ENCODE measurements around the gene DIAPH3. TPM values are rescaled to one million over a fixed set of nuclear protein-coding genes. Genes with fewer than 3 reads are reported as not detected.

The DIAPH3 gene
- total RNA-seq, 2 donors from 2014 or later: 7.1 to 8.0 TPM

DNA sequence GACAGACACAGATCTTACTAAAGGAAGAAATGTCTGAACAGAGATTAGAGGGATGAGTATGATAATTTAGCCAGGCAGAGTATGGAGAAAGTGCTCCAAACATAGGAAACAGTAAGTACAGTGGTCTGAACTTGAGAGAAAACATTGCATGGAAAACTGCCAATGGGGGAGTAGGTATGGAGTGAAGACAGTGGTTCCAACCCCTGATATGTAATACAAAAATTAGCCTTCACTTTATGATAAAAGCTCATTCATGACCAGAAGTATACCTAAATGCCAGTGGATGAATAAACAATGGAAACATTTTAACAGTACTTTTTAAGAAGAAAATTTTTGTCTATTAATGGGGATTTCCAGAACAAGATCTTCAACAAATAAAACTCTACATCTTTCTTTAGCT is 334.0 kb downstream of the DIAPH3 start:
- Histone ChIP-seq H3K36me3 (no peaks in the 10 kb centered on the region), H3K27ac (no peak overlapping the region), H3K4me3 (no peak overlapping the region), H3K4me1 (ENCODE audit: control insufficient read depth in 1 of 2, low read depth in 2 of 2) (no peaks in the 10 kb centered on the region), H3K27me3 (replicated peaks; ENCODE audit: insufficient read depth) (no peaks in the 10 kb centered on the region), H3K9me3 (no peaks in the 10 kb centered on the region)
- ATAC-seq (ENCODE audit: insufficient number of reproducible peaks, low FRiP score, low read depth): no peak
- DNase-seq (ENCODE audit: low spot score): no peak
- TF ChIP-seq, protein P1, sequence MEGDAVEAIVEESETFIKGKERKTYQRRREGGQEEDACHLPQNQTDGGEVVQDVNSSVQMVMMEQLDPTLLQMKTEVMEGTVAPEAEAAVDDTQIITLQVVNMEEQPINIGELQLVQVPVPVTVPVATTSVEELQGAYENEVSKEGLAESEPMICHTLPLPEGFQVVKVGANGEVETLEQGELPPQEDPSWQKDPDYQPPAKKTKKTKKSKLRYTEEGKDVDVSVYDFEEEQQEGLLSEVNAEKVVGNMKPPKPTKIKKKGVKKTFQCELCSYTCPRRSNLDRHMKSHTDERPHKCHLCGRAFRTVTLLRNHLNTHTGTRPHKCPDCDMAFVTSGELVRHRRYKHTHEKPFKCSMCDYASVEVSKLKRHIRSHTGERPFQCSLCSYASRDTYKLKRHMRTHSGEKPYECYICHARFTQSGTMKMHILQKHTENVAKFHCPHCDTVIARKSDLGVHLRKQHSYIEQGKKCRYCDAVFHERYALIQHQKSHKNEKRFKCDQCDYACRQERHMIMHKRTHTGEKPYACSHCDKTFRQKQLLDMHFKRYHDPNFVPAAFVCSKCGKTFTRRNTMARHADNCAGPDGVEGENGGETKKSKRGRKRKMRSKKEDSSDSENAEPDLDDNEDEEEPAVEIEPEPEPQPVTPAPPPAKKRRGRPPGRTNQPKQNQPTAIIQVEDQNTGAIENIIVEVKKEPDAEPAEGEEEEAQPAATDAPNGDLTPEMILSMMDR (IDR thresholded peaks at IDR 0.05): no peak

DNA sequence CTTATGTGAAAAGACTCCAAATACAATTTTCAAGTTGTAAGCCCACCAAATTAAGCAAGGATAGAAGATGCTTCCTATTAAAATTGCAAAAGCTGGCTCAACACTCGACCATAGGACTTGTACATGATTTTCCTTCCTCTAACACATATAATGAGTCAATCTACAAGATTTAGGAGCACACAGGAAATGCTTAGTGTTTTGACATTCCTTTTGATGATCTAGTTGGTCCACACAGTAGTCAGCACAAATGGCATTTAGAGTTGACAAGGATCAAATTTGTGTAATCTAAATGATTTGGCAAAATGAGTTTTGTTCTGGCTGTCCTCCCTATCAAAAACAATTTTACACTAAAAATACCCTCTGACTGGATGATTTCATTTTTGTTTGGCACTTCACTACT is 340.2 kb downstream of the DIAPH3 start:
- DNase-seq (ENCODE audit: low spot score): no peak
- H3K36me3 ChIP-seq: no peaks in the 10 kb centered on the region
- no peak for ATAC-seq (ENCODE audit: insufficient number of reproducible peaks, low FRiP score, low read depth)
- H3K9me3 ChIP-seq: no peaks in the 10 kb centered on the region
- TF ChIP-seq, protein P1 (IDR thresholded peaks at IDR 0.05): no peak
- peaks cover 0 to 12% of the 10 kb centered on the region in 2 donors for H3K4me1 ChIP-seq (ENCODE audit: control insufficient read depth in 1 of 2, low read depth in 2 of 2)
- no peaks in the 10 kb centered on the region for H3K27me3 ChIP-seq (replicated peaks; ENCODE audit: insufficient read depth)
- H3K27ac ChIP-seq: no peak overlapping the region
- no peak overlapping the region for H3K4me3 ChIP-seq

DNA sequence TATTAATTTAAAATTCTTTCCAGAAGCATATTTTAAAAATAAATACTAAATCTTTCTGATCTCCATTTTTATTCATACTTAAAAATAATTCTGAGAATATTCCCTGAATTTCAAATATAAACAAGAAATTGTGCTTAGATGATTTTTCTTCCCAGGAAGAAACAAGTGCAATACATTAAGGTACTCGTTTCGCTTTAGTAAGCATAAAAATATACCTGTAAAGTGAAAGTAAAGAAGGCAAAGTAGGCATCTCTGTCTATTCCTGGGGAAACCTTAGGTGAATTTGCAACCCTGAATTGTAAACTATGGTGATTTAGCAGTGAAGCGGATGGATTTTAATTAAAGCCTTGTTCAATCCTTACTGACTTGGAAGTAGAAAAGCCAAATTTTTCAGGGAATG is 354.2 kb downstream of the DIAPH3 start:
- no peaks in the 10 kb centered on the region for H3K27me3 ChIP-seq (replicated peaks; ENCODE audit: insufficient read depth)
- ATAC-seq (ENCODE audit: insufficient number of reproducible peaks, low FRiP score, low read depth) (no peak), DNase-seq (ENCODE audit: low spot score) (no peak)
- H3K4me1 ChIP-seq (ENCODE audit: control insufficient read depth in 1 of 2, low read depth in 2 of 2): no peaks in the 10 kb centered on the region
- H3K9me3 ChIP-seq: no peaks in the 10 kb centered on the region
- H3K4me3 ChIP-seq: no peak overlapping the region
- TF ChIP-seq, protein P1 (IDR thresholded peaks at IDR 0.05): no peak
- H3K36me3 ChIP-seq: no peaks in the 10 kb centered on the region
- H3K27ac ChIP-seq: no peak overlapping the region

DNA sequence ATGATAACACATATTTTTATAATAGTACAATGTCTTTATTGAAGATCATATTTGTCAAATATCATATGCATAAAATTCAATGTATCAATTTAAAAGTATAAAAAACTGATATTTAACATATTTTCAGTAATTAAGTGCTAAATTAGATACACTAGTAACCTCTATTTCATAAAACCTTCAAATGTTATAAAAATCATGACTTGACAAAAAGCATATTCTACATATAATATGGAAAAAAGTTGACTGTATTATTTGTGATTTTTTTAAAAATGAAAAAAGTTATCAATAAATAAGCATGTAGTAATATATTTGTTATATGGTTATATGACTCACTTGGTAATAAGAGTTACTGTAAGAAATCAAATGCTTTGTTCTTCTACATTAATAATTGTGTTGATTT is 356.9 kb downstream of the DIAPH3 start:
- H3K4me3 ChIP-seq: no peak overlapping the region
- H3K27me3 ChIP-seq (replicated peaks; ENCODE audit: insufficient read depth): no peaks in the 10 kb centered on the region
- ATAC-seq (ENCODE audit: insufficient number of reproducible peaks, low FRiP score, low read depth) (no peak), DNase-seq (ENCODE audit: low spot score) (no peak)
- H3K27ac ChIP-seq: no peak overlapping the region
- peaks cover 0 to 5% of the 10 kb centered on the region in 2 donors for H3K4me1 ChIP-seq (ENCODE audit: control insufficient read depth in 1 of 2, low read depth in 2 of 2)
- no peaks in the 10 kb centered on the region for H3K9me3 ChIP-seq
- no peaks in the 10 kb centered on the region for H3K36me3 ChIP-seq
- TF ChIP-seq, protein P1 (IDR thresholded peaks at IDR 0.05): no peak

DNA sequence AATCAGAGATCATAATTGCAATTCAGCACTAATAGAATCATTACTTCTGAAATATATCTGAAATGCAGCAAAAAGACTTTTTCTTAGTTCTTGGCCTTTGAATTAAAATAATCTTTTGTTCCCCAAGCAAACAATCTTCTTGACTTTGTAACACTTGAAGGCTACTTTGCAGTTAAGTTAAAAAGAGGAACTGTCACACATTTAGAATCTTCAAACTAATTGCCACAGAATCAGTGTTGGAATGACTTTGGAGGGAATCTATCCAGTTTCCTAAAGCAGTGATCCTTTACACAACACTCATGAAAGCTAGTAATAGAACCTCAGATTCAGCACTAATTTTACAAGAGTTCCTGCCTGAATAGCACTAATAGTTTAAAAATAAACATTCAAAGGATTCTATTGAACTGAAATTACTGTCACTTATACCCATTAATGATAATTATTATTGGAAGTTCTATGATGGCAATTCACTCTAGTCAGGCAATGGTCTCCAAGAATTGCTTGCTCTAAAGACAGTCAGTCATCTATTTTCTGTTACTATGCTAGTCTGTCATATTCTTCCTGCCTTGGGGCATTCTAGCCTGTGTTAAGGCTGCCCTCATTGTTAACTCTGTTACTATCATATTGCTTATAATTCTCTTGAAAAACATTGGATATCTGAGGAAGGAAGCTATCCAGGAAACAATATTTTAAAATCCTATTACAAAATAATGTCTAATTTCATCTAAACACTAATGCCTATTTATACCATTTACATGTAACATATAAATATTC is 362.4 kb downstream of the DIAPH3 start:
- ATAC-seq (ENCODE audit: insufficient number of reproducible peaks, low FRiP score, low read depth): no peak
- no peaks in the 10 kb centered on the region for H3K36me3 ChIP-seq
- TF ChIP-seq, protein P1 (IDR thresholded peaks at IDR 0.05): no peak
- H3K27ac ChIP-seq: no peak overlapping the region
- H3K9me3 ChIP-seq: no peaks in the 10 kb centered on the region
- no peaks in the 10 kb centered on the region for H3K27me3 ChIP-seq (replicated peaks; ENCODE audit: insufficient read depth)
- peaks cover 0 to 5% of the 10 kb centered on the region in 2 donors for H3K4me1 ChIP-seq (ENCODE audit: control insufficient read depth in 1 of 2, low read depth in 2 of 2)
- H3K4me3 ChIP-seq: no peak overlapping the region
- no peak for DNase-seq (ENCODE audit: low spot score)

Data from thoracic aorta (tissue), 2 donors.